ENCODE measurements around the gene NMT1.

The NMT1 gene

DNA sequence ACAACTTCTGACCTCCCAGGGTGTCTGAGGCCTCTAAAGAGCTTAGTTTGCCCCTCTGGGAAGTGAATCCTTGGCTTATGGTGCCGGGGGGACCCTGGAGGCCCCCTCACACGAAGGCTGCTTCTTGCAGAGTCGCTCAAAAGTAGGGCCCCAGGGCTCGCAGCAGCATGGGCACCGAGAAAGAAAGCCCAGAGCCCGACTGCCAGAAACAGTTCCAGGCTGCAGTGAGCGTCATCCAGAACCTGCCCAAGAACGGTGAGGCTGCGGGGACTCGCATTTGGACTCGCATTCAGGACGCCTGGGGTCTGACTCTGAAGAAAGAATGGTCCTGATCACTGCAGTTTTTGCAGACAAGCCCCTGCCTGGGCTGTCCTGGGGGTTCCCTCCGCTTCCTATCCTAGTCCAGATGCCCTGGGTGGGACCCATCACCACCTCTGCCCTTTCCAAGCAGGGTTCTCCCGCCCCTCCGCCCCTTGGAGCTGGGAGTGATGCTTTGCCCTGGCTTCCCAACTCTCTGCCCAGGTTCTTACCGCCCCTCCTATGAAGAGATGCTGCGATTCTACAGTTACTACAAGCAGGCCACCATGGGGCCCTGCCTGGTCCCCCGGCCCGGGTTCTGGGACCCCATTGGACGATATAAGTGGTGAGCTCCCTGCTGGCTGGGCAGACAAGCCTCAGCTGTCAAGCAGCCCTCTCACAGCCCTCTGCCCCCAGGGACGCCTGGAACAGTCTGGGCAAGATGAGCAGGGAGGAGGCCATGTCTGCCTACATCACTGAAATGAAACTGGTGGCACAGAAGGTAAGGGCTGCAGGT is 75.1 kb downstream of the NMT1 start:
- DNase-seq (ENCODE audit: low spot score) = no peak

DNA sequence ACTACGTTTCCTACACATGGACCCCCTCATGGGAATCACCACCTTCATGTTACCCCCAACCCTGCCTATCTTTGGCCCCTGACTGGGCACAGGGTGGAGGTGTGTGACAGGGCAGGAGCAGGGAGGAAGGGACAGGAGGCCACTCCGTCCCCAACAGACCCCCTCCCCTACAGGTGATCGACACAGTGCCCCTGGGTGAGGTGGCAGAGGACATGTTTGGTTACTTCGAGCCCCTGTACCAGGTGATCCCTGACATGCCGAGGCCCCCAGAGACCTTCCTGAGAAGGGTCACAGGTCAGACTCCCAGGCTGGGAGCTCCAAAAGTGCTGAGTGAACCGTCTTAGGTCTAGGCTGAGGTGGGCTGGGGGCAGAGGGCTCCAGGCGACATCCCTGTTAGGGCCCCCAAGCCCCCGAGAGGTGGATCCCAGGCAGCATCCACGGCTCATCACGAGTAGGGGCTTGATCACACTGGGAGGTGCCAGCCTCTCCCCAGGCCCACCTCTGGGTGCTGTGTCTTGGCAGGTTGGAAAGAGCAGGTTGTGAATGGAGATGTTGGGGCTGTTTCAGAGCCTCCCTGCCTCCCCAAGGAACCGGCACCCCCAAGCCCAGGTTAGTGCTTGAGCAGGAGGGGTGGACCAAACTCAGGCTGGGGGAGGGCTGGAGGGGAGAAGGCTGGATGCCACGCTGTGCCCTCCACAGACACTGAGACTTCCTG is 75.9 kb downstream of the NMT1 start:
- DNase-seq (ENCODE audit: low spot score) = no peak

DNA sequence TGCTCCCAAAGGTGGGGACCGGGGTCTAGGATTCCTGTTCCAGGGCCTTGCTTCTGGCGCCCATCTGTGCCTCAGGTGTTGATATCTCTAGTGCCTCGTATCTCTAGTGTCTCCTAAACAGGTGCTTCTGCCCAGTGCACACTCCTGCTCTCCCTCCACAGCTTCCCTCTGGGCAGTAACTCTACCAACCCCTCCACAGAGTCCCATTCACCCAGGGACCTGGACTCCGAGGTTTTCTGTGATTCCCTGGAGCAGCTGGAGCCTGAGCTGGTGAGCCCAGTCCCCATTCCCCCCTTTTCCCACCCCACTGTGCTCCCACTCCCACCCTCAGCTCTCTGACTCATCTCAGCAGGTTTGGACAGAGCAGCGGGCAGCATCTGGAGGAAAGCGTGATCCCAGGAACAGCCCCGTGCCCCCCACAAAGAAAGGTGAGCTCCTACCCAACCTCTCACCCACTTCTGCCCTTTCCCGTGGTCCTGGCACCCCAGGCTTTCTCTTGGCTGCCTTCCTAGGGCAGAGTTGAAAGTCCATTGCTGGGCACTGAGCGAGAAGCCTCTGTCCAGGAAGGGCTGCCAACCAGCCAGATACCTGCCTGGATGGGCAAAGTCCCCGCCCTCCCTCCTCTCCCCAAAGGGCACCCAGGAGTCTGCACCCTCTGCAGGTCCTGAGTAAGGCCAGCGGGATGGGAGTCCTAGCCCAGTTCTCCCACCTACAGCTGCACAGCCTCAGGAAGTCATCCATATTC is 76.6 kb downstream of the NMT1 start:
- DNase-seq (ENCODE audit: low spot score) = no peak

DNA sequence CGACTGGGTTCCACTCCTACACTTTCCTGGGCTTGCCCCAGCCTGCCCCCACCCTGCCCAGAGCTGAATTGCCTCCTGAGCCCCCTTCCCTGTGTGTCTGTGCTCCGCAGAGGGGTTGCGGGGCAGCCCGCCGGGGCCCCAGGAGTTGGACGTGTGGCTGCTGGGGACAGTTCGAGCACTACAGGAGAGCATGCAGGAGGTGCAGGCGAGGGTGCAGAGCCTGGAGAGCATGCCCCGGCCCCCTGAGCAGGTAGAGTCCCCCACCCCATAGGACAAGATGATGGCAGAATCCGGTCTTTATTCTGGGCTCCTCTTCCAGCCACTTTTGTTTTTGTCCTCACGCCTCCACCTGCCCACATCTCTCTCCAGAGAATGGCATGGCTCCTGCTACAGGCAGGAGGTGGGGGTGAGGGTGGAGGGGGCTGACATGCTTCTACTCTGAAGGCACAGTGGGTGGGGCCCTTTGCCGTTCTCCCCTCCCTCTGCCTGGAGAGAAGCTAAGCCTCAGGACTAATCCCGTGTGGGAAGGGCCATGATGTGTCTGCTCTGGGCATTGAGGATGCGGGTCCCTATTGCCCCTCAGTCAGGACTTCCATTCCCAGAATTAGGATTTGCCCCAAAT is 77.9 kb downstream of the NMT1 start:
- DNase-seq (ENCODE audit: low spot score) = no peak

DNA sequence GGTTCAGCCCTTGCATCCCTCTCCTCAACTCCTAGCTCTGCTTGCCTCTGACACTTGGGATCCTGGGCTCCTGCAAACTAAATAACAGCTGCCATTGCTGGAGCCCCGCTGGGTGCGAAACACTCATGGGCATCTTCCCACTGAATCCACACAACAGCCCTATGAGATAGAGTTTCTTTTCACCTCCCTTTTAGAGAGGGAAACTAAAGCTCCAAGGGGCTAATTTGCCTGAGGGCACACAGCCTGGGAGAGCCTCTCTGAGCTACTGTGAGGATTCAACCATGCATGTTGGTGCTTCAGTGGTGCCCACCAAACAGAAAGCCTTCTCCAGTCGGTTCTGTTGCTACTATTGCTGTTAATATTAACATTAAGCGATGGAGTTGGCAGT is 78.4 kb downstream of the NMT1 start:
- no peak for DNase-seq (ENCODE audit: low spot score)

DNA sequence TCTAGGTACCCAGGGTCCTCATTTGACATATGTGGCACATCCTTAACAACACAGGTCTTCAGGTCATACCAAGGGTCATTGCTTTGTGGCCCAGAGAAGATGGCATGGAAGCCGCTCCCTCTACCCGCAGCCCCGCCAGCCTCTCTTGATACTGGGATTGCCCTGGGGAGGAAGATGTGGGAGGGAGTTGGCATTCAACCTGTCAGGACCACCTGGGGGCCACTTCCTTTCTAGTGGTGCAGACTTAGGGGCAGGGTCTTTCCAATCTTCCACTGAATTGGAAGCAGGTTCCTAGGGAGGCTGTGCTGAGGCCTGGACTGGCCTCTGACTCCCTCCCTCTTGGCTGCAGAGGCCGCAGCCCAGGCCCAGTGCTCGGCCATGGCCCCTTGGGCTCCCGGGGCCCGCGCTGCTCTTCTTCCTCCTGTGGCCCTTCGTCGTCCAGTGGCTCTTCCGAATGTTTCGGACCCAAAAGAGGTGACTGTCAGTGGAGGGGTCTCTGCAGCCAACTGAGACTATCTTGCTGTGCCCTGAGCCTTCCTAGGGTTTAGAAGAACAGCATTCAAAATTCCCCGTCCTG is 82.1 kb downstream of the NMT1 start:
- no peak for DNase-seq (ENCODE audit: low spot score)

DNA sequence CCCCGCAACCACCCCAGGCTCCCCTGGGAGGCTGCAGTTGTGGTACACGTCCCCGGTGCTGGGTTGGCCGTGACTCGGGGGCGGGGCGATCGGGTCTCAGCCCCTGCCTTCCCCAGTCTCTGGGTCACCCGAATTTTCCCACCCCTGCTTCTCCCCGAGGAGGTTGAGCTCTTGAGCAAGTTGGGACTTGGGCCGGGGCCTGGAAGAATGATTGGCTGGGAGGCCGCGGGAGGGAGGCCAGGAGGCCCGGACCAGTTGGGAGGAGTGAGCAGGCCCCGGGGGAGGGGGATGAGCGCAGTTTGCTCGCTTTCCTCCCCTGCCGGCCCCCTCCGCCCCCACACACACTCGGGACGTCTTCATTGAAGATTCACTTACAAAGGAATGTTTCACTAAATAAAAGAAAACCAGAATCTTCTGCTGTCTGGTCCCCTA is 82.7 kb downstream of the NMT1 start:
- DNase-seq (ENCODE audit: low spot score) = peak; percentile 84

DNA sequence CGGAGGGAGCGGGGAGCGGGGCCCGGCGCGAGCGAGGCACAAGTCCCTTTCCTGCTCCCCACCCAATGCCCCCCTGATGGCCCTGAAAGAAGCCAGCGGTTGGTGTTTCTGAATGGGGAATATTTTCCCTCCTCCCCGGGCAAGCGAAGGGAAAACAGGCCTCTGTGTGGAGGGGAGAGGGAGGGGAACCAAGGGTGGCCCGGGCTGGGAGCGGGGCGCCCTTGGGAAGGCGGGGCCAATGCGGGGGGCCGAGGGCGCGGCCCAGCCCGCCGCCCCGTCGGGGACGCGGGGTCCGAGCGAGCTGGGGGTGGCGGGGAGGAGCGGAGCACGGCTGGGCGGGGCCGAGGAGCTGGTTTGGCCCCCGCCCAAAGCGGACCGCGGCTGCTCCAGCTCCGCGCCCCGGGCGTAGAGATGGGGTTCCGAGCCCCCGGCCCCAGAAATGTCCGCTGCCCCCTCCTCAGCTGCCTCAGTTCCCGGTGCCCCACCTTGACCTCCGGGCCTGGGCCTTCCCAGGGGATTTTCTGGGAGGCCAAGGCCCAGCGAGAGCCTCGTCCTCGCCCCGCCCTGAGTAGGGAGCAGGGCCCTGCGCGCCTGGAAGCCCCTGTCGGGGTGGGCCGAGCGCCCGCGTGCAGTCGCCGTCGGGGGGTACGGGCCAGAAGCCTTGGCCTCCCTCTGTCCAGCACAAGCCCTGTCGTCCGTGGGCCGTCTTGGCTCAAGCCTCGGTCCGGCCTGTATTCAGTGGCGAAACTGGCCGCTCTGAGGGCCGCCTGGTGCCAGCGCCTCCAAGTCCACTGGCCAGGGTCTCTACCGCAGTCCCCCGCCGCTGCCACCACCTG is 83.3 kb downstream of the NMT1 start:
- peak; percentile 64 for DNase-seq (ENCODE audit: low spot score)

DNA sequence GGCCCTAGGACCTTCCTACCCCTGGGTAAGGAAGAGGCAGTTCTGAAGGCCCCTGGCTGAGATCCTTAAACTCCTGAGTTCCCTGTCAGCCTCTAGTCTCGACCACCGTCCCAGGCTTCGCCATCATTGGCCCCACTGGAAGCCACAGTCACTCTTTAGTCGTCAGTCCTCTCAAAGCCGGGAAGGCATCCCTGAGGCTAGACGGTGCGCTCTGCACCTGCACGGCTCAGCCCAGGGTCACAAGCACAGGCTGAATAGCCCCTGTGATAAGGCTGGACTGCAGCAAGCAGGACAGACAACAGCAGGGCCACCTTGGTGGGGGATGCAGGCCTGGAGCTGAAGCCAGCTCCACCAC is 83.9 kb downstream of the NMT1 start:
- DNase-seq (ENCODE audit: low spot score) = no peak

DNA sequence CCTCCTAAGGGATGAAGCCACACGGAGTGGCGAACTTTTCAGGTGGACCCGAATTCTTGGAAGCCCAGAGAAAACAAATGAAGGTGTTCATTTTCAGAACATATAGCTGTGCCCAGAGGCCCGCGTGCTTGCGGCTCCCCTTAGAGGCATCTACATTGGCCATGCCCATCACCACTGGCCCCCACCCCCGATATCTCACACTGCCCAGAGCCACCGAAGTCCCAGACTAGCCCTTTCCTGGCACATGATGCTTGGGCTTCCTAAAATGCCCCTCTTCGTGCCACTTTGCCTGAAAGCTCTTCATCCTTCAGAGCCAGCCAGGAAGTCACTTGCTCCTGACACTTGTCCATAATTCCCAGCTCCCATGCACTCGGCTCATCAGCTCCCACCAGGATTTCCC is 85.0 kb downstream of the NMT1 start:
- DNase-seq (ENCODE audit: low spot score) = no peak

DNA sequence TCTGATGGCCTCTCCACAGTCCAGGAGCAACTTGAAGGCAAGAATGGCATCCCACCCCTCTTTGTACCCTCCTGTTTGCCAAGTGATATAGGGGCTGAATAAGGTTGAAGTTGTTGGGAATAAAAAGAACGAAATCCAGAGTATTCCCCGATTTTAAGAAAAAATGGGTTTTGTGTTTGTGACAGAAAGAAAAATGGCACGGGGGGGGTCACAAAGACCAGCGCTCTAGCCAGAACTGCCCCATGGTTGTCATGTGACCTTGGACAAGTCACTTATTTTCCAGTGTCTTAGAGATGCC is 85.4 kb downstream of the NMT1 start:
- no peak for DNase-seq (ENCODE audit: low spot score)

DNA sequence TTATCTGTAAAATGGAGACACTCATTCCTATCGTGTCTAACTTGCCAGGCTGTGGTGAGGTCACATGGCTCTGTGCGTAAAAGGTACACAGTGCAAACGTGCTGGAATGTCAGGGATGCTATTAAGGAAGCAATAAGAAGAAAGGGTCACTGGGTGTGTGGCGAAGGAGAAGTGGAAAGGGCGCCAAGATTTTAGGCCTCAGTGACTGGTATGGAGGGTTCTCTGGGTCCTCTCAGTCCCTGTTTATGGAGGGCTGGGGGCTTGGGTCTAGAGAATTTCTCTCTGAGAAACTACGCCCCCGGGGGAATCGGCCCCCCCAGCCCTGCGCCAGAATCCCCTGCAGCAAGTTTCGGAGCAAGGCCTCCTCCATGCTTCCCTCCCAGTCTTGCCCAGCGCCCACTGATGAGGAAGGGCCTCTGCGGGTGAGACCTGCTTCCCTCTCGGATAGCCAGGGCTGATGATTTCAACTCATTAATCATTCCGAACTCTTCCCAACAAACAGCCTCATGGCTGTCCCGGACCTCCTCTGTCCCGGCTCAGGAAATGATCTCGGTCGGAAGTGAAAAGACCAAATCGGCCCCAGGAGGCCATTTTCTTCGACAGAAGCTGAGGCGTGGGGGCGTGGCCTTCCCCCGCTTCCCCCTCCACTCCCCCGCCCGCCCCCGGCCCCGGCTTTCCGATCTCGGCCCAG is 85.9 kb downstream of the NMT1 start:
- peak; percentile 55 for DNase-seq (ENCODE audit: low spot score)

DNA sequence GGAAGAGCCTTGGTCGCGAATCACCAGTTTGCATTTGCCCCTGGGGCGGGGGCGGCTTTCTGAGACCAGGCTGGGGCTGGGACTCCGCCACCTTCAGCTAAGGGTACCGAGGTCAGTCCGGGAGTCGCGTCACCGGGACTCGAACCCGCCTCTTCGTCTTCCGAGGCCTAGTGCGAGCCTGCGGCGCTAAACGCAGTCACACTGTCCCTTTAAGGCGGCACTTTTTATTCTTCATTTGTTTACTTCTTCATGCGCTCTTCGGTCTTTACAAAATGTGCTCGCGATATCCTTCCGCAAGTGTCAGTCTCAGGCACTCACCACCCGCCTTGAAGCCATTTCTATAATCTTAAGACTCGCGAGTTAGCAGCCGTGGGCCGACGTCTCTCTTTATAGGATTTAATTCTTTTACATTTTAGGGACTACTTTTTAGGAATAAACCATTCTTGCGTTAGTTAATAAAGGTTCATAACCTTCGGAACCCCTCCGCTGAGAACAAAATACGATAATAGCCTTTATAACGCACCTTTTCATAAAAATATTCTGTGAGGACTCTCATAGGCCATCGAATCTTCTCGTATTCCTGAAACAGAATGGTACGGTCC is 86.6 kb downstream of the NMT1 start:
- peak; percentile 59 for DNase-seq (ENCODE audit: low spot score)

DNA sequence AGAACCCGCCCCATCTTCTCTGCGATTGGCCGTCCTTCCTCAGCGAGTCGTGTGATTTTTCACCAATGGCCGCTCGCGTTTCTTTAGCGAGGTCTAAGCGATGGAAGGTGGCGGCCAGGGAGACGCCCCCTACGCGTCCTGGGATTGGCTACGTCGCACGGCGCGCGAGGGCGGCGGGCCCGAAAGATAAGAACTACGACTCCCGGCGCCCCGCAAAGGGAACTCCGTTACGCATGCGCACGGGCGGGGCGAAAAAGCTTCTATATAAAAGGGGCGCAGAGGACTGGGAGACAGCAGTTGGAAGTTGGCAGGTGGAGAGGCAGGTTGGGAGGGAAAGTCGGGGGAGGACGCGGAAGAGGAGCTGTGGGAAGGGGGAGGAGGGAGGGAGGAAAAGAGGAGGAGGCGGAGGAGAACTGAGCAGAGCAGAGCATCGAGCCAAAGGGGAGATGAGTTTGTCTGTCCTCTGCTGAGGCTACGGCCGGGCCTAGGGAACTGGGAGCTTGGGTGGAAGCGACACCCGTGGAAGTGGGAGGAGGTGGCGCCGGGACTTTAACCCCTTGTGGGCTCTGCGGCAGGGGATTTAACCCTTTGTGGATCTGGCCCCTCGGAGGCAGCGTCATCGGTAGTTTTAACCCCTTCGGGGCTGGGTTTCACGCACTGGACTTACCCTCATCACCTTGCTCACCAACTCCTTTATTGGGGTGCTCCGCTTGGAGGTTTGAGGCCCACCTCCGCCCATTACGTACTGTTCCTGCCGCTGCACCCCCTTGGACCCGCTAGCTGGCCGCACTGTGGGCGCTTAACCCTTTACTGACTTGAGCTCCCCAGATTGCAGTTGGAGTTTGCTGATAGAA is 87.3 kb downstream of the NMT1 start, which contains the start of gene HEXIM1:
TSS of gene HEXIM1 (plus strand) at position 293 of the 854 bp plus-strand sequence. CDS start 716 bp downstream, outside the sequence.
- peak; percentile 96 for DNase-seq (ENCODE audit: low spot score)

DNA sequence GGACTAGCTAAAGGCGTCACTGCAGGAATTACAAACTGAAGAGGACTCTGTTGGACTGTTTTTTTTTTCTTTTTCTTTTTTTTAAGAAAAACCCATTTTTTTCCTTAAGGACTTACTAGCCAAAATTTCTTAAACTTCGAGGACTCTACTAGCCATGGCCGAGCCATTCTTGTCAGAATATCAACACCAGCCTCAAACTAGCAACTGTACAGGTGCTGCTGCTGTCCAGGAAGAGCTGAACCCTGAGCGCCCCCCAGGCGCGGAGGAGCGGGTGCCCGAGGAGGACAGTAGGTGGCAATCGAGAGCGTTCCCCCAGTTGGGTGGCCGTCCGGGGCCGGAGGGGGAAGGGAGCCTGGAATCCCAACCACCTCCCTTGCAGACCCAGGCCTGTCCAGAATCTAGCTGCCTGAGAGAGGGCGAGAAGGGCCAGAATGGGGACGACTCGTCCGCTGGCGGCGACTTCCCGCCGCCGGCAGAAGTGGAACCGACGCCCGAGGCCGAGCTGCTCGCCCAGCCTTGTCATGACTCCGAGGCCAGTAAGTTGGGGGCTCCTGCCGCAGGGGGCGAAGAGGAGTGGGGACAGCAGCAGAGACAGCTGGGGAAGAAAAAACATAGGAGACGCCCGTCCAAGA is 88.0 kb downstream of the NMT1 start:
- DNase-seq (ENCODE audit: low spot score) = peak; percentile 81

DNA sequence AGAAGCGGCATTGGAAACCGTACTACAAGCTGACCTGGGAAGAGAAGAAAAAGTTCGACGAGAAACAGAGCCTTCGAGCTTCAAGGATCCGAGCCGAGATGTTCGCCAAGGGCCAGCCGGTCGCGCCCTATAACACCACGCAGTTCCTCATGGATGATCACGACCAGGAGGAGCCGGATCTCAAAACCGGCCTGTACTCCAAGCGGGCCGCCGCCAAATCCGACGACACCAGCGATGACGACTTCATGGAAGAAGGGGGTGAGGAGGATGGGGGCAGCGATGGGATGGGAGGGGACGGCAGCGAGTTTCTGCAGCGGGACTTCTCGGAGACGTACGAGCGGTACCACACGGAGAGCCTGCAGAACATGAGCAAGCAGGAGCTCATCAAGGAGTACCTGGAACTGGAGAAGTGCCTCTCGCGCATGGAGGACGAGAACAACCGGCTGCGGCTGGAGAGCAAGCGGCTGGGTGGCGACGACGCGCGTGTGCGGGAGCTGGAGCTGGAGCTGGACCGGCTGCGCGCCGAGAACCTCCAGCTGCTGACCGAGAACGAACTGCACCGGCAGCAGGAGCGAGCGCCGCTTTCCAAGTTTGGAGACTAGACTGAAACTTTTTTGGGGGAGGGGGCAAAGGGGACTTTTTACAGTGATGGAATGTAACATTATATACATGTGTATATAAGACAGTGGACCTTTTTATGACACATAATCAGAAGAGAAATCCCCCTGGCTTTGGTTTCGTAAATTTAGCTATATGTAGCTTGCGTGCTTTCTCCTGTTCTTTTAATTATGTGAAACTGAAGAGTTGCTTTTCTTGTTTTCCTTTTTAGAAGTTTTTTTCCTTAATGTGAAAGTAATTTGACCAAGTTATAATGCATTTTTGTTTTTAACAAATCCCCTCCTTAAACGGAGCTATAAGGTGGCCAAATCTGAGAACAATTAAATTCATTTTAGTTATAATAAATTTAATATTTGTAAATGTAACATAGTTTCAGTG is 88.8 kb downstream of the NMT1 start:
- DNase-seq (ENCODE audit: low spot score) = peak; percentile 45

All from AG20443 (cell line).